ENCODE data around the gene ITSN1. TPM values are rescaled to one million over a fixed set of nuclear protein-coding genes. Genes with fewer than 3 reads are reported as not detected.
A peak's percentile ranks its signal among the peaks of the same experiment; 100 is the strongest.

Gene ITSN1
- total RNA-seq, 1 donor from 2014 or later, result 68.2 TPM

GRCh38 chr21:33893917-33894316, 251.6 kb downstream of the ITSN1 start:
- peaks cover 7% of the 10 kb centered on the region for H3K36me3 Mint-ChIP-seq (ENCODE audit: low read depth, unreplicated experiment)
- H3K4me3 Mint-ChIP-seq (ENCODE audit: unreplicated experiment), result no peak overlapping the region
- H3K27ac Mint-ChIP-seq (ENCODE audit: unreplicated experiment), result no peak overlapping the region
- H3K9me3 Mint-ChIP-seq (ENCODE audit: unreplicated experiment), result no peaks in the 10 kb centered on the region
- peaks cover 33% of the 10 kb centered on the region for H3K4me1 Mint-ChIP-seq (ENCODE audit: unreplicated experiment)
- peaks cover 4% of the 10 kb centered on the region for H3K27me3 Mint-ChIP-seq (ENCODE audit: unreplicated experiment)
- DNase-seq (ENCODE audit: low spot score), result no peak
- no peak for TF ChIP-seq CTCF (IDR thresholded peaks at IDR 0.05; ENCODE audit: unreplicated experiment)

GRCh38 chr21:33894736-33895288, 252.5 kb downstream of the ITSN1 start:
- Mint-ChIP-seq H3K36me3 (ENCODE audit: low read depth, unreplicated experiment) (peaks cover 7% of the 10 kb centered on the region), H3K4me3 (ENCODE audit: unreplicated experiment) (peak overlapping the region; percentile 78), H3K27me3 (ENCODE audit: unreplicated experiment) (peaks cover 4% of the 10 kb centered on the region), H3K27ac (ENCODE audit: unreplicated experiment) (peak overlapping the region; percentile 85), H3K9me3 (ENCODE audit: unreplicated experiment) (no peaks in the 10 kb centered on the region), H3K4me1 (ENCODE audit: unreplicated experiment) (peaks cover 40% of the 10 kb centered on the region)
- DNase-seq (ENCODE audit: low spot score), result peak; percentile 81
- TF ChIP-seq CTCF (IDR thresholded peaks at IDR 0.05; ENCODE audit: unreplicated experiment), result peak; percentile 38

- H3K4me3 Mint-ChIP-seq (ENCODE audit: unreplicated experiment), result peak overlapping the region; percentile 39
- H3K9me3 Mint-ChIP-seq (ENCODE audit: unreplicated experiment), result no peaks in the 10 kb centered on the region
- peaks cover 4% of the 10 kb centered on the region for H3K27me3 Mint-ChIP-seq (ENCODE audit: unreplicated experiment)
Observed at GRCh38 chr21:33895356-33895755, 253.1 kb downstream of the ITSN1 start.

GRCh38 chr21:33896691-33897090, 254.4 kb downstream of the ITSN1 start:
- Mint-ChIP-seq H3K9me3 (ENCODE audit: unreplicated experiment) (no peaks in the 10 kb centered on the region), H3K27ac (ENCODE audit: unreplicated experiment) (no peak overlapping the region), H3K4me3 (ENCODE audit: unreplicated experiment) (no peak overlapping the region), H3K4me1 (ENCODE audit: unreplicated experiment) (peaks cover 47% of the 10 kb centered on the region), H3K36me3 (ENCODE audit: low read depth, unreplicated experiment) (peaks cover 7% of the 10 kb centered on the region), H3K27me3 (ENCODE audit: unreplicated experiment) (peaks cover 4% of the 10 kb centered on the region)
- no peak for DNase-seq (ENCODE audit: low spot score)
- no peak for TF ChIP-seq CTCF (IDR thresholded peaks at IDR 0.05; ENCODE audit: unreplicated experiment)

More at GRCh38 chr21:33895356-33895755, 253.1 kb downstream of the ITSN1 start:
- no peak for DNase-seq (ENCODE audit: low spot score)
- TF ChIP-seq CTCF (IDR thresholded peaks at IDR 0.05; ENCODE audit: unreplicated experiment), result no peak
- H3K27ac Mint-ChIP-seq (ENCODE audit: unreplicated experiment), result peak overlapping the region; percentile 85
- peaks cover 7% of the 10 kb centered on the region for H3K36me3 Mint-ChIP-seq (ENCODE audit: low read depth, unreplicated experiment)
- H3K4me1 Mint-ChIP-seq (ENCODE audit: unreplicated experiment), result peaks cover 45% of the 10 kb centered on the region

- Mint-ChIP-seq H3K4me1 (ENCODE audit: unreplicated experiment) (peaks cover 48% of the 10 kb centered on the region), H3K4me3 (ENCODE audit: unreplicated experiment) (no peak overlapping the region), H3K27me3 (ENCODE audit: unreplicated experiment) (peaks cover 4% of the 10 kb centered on the region), H3K9me3 (ENCODE audit: unreplicated experiment) (no peaks in the 10 kb centered on the region), H3K27ac (ENCODE audit: unreplicated experiment) (no peak overlapping the region), H3K36me3 (ENCODE audit: low read depth, unreplicated experiment) (peaks cover 7% of the 10 kb centered on the region)
- no peak for DNase-seq (ENCODE audit: low spot score)
- no peak for TF ChIP-seq CTCF (IDR thresholded peaks at IDR 0.05; ENCODE audit: unreplicated experiment)
Observed at GRCh38 chr21:33897098-33897497, 254.8 kb downstream of the ITSN1 start.
